ENCODE measurements around the gene KCTD6. TPM values are rescaled to one million over a fixed set of nuclear protein-coding genes. Genes with fewer than 3 reads are reported as not detected.

Gene KCTD6
- total and polyA plus RNA-seq, 2 of the 8 experiments (the other 6 are each of a cell fraction or from before 2014, with no cell fraction given) = 17.4 to 21.4 TPM

GRCh38 chr3:58519668-58520402, 27.9 kb downstream of the KCTD6 start:
- CTCF ChIA-PET (ENCODE audit: partially characterized antibody) = interaction anchor here (0.6 to 6.6 kb wide), 12 partner anchors 8 to 231 kb away, joined by 3 to 64 read pairs (median 3); partner anchors contain the start of gene HTD2
- H3K23me2 ChIP-seq (ENCODE audit: low read depth, low read length) = no peaks in the 10 kb centered on the region
- no peak overlapping the region for H2AFZ ChIP-seq (ENCODE audit: low read length)
- no peak overlapping the region for H2BK15ac ChIP-seq (ENCODE audit: low read length)
- H3K27ac ChIP-seq (ENCODE audit: low read depth, low read length) = no peak overlapping the region
- H2BK120ac ChIP-seq (replicated peaks; ENCODE audit: low read depth, low read length) = no peak overlapping the region
- H3K4me3 ChIP-seq (ENCODE audit: extremely low read depth in 1 of 4, insufficient read depth in 2 of 4, low read depth in 3 of 4, low read length in 4 of 4) = no peak overlapping the region
- no peak overlapping the region for H3K18ac ChIP-seq (ENCODE audit: extremely low read depth, low read length)
- peak overlapping the region; percentile 69 for H4K91ac ChIP-seq (replicated peaks; ENCODE audit: insufficient read length, low read length)
- 92% methylated on average over 6 of the region's 6 CpGs; no CpG with 5 or more reads in 1 of the 2 experiments for WGBS, 2 experiments (ENCODE audit: extremely low coverage in 1 of 2, insufficient coverage in 1 of 2, insufficient read length in 1 of 2, insufficient replicate concordance in 2 of 2, low coverage in 1 of 2, low lambda C conversion rate in 2 of 2, missing lambda C conversion rate in 1 of 2)
- no peaks in the 10 kb centered on the region for H3K36me3 ChIP-seq (ENCODE audit: control insufficient read depth in 2 of 4, insufficient read depth in 4 of 4, low read length in 3 of 4)
- no peak overlapping the region for H2BK5ac ChIP-seq (ENCODE audit: low read depth, low read length)
- 0 out of 2 replicates have a peak overlapping the region, but pooled peaks have one; percentile 33 for H2BK12ac ChIP-seq (ENCODE audit: low read depth, low read length)
- H4K8ac ChIP-seq (ENCODE audit: extremely low read depth, insufficient read depth, low read length) = no peak overlapping the region; the same call in 1 of the 2 replicates
- no peak overlapping the region for H3K4ac ChIP-seq (replicated peaks; ENCODE audit: insufficient read length, low read depth, low read length)
- no peak overlapping the region for H2BK20ac ChIP-seq (ENCODE audit: low read length)
- no peaks in the 10 kb centered on the region for H3K79me1 ChIP-seq (ENCODE audit: low read depth, low read length)
- H3K4me2 ChIP-seq (ENCODE audit: insufficient read depth in 1 of 2, low read depth in 2 of 2, low read length in 2 of 2) = no peak overlapping the region
- DNase-seq (ENCODE audit: low read depth in 1 of 2, low spot score in 2 of 2) = no peak
- no peaks in the 10 kb centered on the region; a peak in 1 of 7 replicates for H3K27me3 ChIP-seq (replicated peaks in 1 of 4; ENCODE audit: control insufficient read depth in 3 of 4, extremely low read depth in 1 of 4, insufficient read depth in 3 of 4, low read length in 3 of 4)
- no peak overlapping the region for H3K14ac ChIP-seq (ENCODE audit: insufficient read length)
- no peaks in the 10 kb centered on the region for H4K20me1 ChIP-seq (replicated peaks in 1 of 2; ENCODE audit: control insufficient read depth in 1 of 2, insufficient read depth in 2 of 2, low read length in 2 of 2)
- no peak for FAIRE-seq
- no peak overlapping the region for H4K5ac ChIP-seq (ENCODE audit: insufficient read length, low read depth, low read length)
- POLR2A ChIA-PET (ENCODE audit: partially characterized antibody) = interaction anchor here (0.6 kb wide), 1 partner anchor 89 kb away, joined by 3 read pairs; no protein-coding TSS in a partner anchor
- no peak overlapping the region for H3K56ac ChIP-seq (replicated peaks; ENCODE audit: insufficient read length, low read depth, low read length)
- H3K4me1 ChIP-seq (replicated peaks in 1 of 4; ENCODE audit: control insufficient read depth in 3 of 4, insufficient read depth in 4 of 4, low read length in 3 of 4) = peaks cover 0 to 12% (median 6%) of the 10 kb centered on the region in 4 experiments; a peak in 6 of 7 replicates
- H3K79me2 ChIP-seq (ENCODE audit: control insufficient read depth in 1 of 2, insufficient read depth in 2 of 2, low read length in 2 of 2) = no peaks in the 10 kb centered on the region
- no peak overlapping the region for H3K23ac ChIP-seq (ENCODE audit: insufficient read length)
- H2AK5ac ChIP-seq (ENCODE audit: low read depth, low read length) = 0 out of 2 replicates have a peak overlapping the region, but pooled peaks have one; percentile 11
- no peaks in the 10 kb centered on the region for H3K9me3 ChIP-seq (ENCODE audit: insufficient read depth in 2 of 2, low read depth in 1 of 2, low read length in 1 of 2)
- H3K9ac ChIP-seq (replicated peaks in 1 of 4; ENCODE audit: extremely low read depth in 1 of 4, low read depth in 3 of 4, low read length in 3 of 4) = no peak overlapping the region
- TF ChIP-seq USF2 (IDR thresholded peaks at IDR 0.05; ENCODE audit: low read length) (no peak), ZNF274 (IDR thresholded peaks at IDR 0.05; ENCODE audit: borderline replicate concordance, extremely low read depth, low read length) (no peak), CREB1 (IDR thresholded peaks at IDR 0.05) (no peak), RFX5 (IDR thresholded peaks at IDR 0.05; ENCODE audit: borderline replicate concordance, low read depth, low read length) (no peak), MAFK (IDR thresholded peaks at IDR 0.05; ENCODE audit: low read depth, low read length) (no peak), GTF2F1 (IDR thresholded peaks at IDR 0.05; ENCODE audit: borderline replicate concordance, low read depth, low read length) (no peak)
